GM18505 (cell line): ENCODE data around the gene JAM3.

Experiments used
- ATAC-seq: cut with Tn5 transposase; IDR thresholded peaks from one replicate; pipeline ENCODE4 v1.9.1; 2021; ENCODE audit not compliant: unreplicated experiment
- POLR2A ChIP-seq: IDR thresholded peaks from 4 replicates; pipeline ENCODE4 v1.6.1; 2011; ENCODE audit warnings: borderline replicate concordance; ENCODE audit not compliant: insufficient read depth, insufficient read length; ENCODE audit errors: extremely low read depth

Gene JAM3

GRCh38 chr11:134144744-134145143, 75.9 kb downstream of the JAM3 start:
- no peak for TF ChIP-seq POLR2A

DNA sequence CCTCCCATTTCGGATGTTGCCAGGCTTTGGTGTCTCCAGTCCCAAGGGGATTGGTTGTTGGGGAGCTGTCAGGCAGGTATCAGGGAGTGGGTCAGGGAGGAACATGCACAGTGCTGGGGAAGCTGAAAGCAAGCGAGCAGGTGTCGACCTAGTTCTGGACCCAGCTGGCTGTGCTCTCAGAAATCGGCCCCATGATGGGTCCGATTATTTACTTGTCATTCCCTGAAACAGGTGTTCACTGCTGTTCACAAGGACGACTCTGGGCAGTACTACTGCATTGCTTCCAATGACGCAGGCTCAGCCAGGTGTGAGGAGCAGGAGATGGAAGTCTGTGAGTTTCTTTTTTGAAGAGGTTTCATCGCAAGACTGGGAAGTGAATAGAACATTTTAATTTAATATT, 76.8 kb downstream of the JAM3 start:
- no peak for TF ChIP-seq POLR2A
- ATAC-seq, result no peak

More at GRCh38 chr11:134144744-134145143, 75.9 kb downstream of the JAM3 start:
- no peak for ATAC-seq

DNA sequence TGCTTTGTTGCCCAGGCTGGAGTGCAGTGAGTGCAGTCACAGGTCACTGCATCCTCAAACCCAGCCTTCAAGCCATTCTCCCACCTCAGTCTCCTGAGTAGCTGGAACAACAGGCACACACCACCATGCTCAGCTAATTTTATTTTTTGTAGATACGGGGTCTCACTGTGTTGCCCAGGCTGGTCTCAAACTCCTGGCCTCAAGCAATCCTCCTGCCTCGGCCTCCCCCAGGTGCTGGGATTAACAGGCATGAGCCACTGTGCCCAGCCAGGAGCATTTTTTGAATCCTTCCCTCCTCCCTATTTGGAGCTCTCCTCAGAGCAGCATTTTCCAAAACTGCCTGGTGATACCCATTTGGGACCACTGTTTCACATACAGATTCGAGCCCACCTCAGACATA, 77.7 kb downstream of the JAM3 start:
- no peak for ATAC-seq
- no peak for TF ChIP-seq POLR2A

DNA sequence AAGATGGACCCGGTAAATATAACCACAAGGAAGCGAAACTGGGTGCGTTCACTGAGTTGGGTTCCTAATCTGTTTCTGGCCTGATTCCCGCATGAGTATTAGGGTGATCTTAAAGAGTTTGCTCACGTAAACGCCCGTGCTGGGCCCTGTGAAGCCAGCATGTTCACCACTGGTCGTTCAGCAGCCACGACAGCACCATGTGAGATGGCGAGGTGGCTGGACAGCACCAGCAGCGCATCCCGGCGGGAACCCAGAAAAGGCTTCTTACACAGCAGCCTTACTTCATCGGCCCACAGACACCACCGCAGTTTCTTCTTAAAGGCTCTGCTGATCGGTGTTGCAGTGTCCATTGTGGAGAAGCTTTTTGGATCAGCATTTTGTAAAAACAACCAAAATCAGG, 80.5 kb downstream of the JAM3 start:
- no peak for ATAC-seq
- TF ChIP-seq POLR2A, result no peak

DNA sequence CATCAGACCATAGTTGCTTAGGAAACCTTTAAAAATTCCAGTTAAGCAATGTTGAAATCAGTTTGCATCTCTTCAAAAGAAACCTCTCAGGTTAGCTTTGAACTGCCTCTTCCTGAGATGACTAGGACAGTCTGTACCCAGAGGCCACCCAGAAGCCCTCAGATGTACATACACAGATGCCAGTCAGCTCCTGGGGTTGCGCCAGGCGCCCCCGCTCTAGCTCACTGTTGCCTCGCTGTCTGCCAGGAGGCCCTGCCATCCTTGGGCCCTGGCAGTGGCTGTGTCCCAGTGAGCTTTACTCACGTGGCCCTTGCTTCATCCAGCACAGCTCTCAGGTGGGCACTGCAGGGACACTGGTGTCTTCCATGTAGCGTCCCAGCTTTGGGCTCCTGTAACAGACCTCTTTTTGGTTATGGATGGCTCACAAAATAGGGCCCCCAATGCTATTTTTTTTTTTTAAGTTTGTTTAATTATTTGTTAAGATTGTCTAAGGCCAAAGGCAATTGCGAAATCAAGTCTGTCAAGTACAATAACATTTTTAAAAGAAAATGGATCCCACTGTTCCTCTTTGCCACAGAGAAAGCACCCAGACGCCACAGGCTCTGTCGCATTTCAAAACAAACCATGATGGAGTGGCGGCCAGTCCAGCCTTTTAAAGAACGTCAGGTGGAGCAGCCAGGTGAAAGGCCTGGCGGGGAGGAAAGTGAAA, 81.5 kb downstream of the JAM3 start:
- no peak for ATAC-seq
- no peak for TF ChIP-seq POLR2A

DNA sequence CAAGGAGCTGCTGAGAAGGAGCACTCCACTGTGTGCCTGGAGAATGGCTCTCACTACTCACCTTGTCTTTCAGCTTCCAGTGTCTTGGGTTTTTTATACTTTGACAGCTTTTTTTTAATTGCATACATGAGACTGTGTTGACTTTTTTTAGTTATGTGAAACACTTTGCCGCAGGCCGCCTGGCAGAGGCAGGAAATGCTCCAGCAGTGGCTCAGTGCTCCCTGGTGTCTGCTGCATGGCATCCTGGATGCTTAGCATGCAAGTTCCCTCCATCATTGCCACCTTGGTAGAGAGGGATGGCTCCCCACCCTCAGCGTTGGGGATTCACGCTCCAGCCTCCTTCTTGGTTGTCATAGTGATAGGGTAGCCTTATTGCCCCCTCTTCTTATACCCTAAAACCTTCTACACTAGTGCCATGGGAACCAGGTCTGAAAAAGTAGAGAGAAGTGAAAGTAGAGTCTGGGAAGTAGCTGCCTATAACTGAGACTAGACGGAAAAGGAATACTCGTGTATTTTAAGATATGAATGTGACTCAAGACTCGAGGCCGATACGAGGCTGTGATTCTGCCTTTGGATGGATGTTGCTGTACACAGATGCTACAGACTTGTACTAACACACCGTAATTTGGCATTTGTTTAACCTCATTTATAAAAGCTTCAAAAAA, 82.3 kb downstream of the JAM3 start:
- no peak for ATAC-seq
- no peak for TF ChIP-seq POLR2A

GRCh38 chr11:134152696-134153095, 83.8 kb downstream of the JAM3 start:
- no peak for ATAC-seq

DNA sequence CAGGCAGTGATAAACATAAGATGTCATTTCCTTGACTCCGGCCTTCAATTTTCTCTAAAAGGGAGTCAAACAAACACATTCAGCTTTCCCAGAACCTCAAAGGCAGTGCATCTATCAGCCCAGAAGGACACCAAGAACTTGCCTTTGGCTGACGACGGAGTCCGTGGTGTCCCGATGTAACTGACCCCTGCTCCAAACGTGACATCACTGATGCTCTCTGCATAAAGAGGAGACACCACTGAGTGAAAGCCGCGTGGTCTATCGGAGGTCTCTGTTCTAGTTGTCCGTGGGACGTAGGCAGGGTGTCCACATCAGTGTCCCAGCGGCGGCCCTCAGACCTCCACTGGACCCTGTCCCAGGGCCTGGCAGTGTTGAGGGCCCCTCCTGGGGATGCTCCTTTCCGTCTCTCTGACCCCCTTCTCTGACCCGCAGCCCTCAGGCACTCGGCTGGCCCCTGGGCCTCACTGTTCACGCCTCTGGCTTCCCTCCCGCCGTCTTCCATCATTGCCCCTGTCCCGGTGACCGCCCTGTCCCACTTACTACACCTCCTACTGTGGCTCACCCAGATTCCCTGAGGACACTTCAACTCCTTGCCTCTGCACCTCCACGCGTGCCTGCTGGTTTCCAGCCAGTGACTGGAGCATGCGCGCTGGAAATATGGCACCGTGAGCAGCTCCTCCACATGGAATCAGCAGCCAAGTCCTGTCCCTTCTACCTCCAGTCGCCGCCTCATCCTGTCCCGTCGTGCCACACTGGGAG, 84.5 kb downstream of the JAM3 start:
- TF ChIP-seq POLR2A, result no peak
- no peak for ATAC-seq

More at GRCh38 chr11:134152696-134153095, 83.8 kb downstream of the JAM3 start:
- no peak for TF ChIP-seq POLR2A

DNA sequence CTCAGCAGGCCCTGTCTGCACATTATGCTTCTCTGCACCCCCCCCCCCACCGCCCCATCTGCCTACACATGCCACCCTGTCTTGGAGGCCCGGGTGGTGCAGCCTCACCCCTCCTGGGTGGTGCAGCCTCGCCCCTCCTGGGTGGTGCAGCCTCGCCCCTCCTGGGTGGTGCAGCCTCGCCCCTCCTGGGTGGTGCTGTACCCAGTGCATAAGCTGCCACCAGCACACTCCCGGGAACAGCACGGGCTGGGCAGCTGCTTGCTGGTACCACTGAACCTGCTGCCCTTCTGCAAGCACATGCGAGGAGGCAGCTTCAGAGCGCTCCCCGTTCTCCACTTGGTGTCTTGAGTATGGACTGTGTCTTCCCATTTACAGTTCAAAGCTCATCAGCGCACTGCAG, 85.6 kb downstream of the JAM3 start:
- TF ChIP-seq POLR2A, result no peak
- no peak for ATAC-seq

DNA sequence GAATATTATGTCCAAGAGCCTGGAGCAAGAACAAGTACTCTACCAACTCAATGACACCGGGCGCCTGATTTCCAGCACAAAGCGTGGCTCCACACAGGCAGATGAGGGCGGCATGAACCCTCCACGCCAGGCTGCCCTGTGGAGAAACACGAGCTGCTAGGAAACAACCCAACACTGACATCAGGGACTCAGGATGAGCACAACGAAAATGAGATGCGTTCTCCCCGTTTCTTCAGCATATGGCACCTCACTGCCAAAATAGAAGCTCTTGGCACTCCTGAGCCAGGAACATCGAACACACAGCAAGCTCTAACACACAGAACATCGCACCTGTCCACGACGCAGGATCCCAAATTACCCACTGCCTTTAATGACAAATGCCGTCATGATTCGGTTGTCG, 86.6 kb downstream of the JAM3 start:
- TF ChIP-seq POLR2A, result no peak
- ATAC-seq, result no peak

DNA sequence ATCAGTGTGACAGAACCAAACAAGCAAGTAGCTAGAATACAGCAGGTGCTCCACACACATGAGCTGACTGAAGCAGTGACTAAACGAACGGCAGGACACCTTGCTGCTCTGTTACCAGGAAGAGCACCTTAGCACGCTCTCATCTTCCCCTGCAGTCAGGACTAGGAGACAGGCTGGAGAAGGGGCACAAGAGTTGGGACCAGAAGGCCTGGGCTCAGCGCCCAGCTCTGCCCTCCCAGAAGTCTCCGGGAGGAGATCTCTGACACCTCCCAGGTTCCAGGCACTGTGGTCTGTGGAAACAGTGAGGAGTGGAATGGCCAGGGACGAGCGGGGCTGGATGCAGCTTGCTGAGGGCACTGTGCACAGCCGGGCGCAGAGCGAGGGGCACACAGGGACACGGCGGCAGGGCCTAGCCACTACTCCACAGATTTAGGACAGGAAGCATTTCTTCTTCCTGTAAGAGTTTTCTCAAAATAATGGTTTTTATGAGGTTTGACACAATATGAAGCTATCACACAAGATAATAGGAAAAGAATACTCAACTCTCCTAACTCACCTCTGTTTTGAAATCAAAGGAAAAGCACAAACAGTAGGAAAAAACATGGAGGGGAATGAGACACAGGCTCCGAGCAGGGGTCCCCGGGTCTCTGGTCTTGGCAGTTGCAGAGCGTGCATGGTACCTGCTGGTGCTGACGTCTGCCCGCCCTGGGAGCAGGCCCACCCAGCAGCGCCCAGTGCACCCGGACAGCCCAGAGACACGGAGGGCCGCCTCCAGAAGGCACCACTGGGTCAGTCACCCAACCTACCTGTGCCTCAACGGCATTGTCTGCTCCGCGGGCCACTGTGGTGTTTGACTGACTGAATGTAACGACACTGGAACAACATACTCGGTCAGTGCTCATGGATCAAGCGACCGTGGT, 87.3 kb downstream of the JAM3 start:
- TF ChIP-seq POLR2A, result no peak
- ATAC-seq, result no peak

DNA sequence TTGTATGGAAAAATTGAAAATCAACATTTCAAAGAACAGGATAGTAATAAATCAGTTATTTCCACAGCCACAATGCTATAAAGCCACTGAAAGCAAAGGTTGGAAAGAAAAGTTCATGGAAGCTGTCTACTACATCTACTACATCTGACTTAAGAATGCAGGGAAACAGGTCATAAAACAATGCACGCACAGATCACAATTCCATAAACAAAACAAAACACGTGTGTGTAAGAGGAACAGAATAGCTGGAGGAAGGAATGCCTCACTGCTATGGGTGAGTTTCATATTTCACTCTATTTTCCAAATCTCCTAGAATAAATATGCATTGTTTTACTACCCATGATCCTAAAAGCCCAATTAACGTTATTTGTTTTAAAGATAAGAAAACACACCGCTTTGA, 88.6 kb downstream of the JAM3 start:
- no peak for TF ChIP-seq POLR2A
- no peak for ATAC-seq

DNA sequence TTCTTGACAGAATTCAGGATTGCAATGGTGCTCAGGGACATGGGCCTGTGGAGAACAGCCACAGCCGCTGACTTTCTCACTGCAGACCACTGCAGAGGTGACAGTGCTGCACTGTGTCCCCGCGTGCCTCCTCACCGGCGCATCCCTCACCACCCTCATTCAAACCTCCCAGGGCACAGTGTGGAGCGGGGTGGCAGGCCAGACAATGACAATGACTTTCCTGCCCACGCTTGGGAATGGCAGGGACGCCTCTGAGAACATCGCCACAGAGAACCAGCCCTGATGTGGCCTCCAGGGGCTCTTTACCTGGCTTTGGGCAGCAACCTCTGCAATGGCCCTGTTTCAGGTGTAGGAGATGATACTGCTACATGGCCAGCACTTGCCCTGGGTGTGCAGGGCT, 89.2 kb downstream of the JAM3 start:
- ATAC-seq, result no peak
- TF ChIP-seq POLR2A, result no peak

DNA sequence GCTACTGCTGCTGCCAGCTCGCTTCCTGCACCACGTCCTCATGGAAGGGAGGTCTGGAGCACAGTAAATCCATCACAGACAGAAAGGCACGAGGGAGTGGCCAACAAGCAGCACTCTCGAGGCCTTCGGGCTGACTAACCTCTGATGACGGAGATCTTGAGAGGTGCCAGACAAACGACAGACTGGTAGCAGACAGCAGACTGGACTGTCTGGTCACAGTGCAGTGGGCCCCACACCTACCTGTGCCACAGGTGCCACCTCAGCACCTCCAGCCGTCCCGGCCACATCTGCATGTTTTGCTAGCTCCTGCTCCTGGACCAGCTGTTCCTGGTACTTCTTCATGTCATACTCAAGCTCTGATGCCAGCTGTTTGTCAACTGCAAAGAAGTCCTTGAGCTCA, 90.8 kb downstream of the JAM3 start:
- no peak for TF ChIP-seq POLR2A
- ATAC-seq, result no peak
